Regular cardiac myocyte (primary cell): ENCODE data around the gene STKLD1. TPM values are rescaled to one million over a fixed set of nuclear protein-coding genes. Genes with fewer than 3 reads are reported as not detected.

ENCODE experiments used
- total RNA-seq: library from RNA; depleted of rRNA; stranded (reverse); fragments of >200 nt; gene quantifications from 2 replicates; pipeline ENCODE4 v1.2.3, GENCODE V29; 2014

STKLD1 gene
- total RNA-seq = 0.19 and 0.85 TPM in 2 replicates

GRCh38 chr9:133375724-133376654 is at the start of gene STKLD1, which contains the start of gene SURF4:
Gene STKLD1 (plus strand): TSS chr9:133376366. CDS start chr9:133376474, 108 bp downstream.
Gene SURF4 (minus strand): TSS chr9:133376060. CDS start chr9:133375969, 91 bp downstream.

GRCh38 chr9:133335924-133336811 is 40.0 kb upstream of the STKLD1 start, which contains the start of gene SURF6:
Gene SURF6 (minus strand): TSS chr9:133336188. CDS start chr9:133336132, 56 bp downstream.

GRCh38 chr9:133347985-133348717 is 28.0 kb upstream of the STKLD1 start, which contains the start of the genes MED22 and RPL7A:
Gene MED22 (minus strand): TSS chr9:133348131. CDS start chr9:133346662, 1,469 bp downstream.
Gene RPL7A (plus strand): TSS chr9:133348218. CDS start chr9:133348244, 26 bp downstream.

GRCh38 chr9:133356391-133357091 is 19.6 kb upstream of the STKLD1 start, which contains the start of the genes SURF1 and SURF2:
Gene SURF1 (minus strand): TSS chr9:133356487. CDS start chr9:133356453, 34 bp downstream.
Gene SURF2 (plus strand): TSS chr9:133356550. CDS start chr9:133356593, 43 bp downstream.

GRCh38 chr9:133417541-133418461 is 41.6 kb downstream of the STKLD1 start, which contains the start of gene REXO4:
Gene REXO4 (minus strand): TSS chr9:133418010. CDS start chr9:133417844, 166 bp downstream.

GRCh38 chr9:133421615-133422542 is 45.7 kb downstream of the STKLD1 start, which contains the start of gene ADAMTS13:
Gene ADAMTS13 (plus strand): TSS chr9:133422367. CDS start chr9:133422444, 77 bp downstream.

Other genes starting within 250 kb of the STKLD1 start
- gene GBGT1, start 212.5 kb upstream of the STKLD1 start, total RNA-seq = 3.3 and 4.5 TPM in 2 replicates
- gene OBP2B, start 167.1 kb upstream of the STKLD1 start, total RNA-seq = not detected in 2 replicates
- not detected in 2 replicates for gene ABO, start 101.2 kb upstream of the STKLD1 start, total RNA-seq
- 7.6 and 15.1 TPM in 2 replicates for gene SURF6, start 40.2 kb upstream of the STKLD1 start, total RNA-seq
- 13.5 and 15.1 TPM in 2 replicates for gene MED22, start 28.2 kb upstream of the STKLD1 start, total RNA-seq
- 2,629 and 3,058 TPM in 2 replicates for gene RPL7A, start 28.1 kb upstream of the STKLD1 start, total RNA-seq
- gene SURF1, start 19.9 kb upstream of the STKLD1 start, total RNA-seq = 35.5 and 40.3 TPM in 2 replicates
- 10.1 and 26.1 TPM in 2 replicates for gene SURF2, start 19.8 kb upstream of the STKLD1 start, total RNA-seq
- gene SURF4, start 306 bp upstream of the STKLD1 start, total RNA-seq = 726 and 791 TPM in 2 replicates
- gene REXO4, start 41.6 kb downstream of the STKLD1 start, total RNA-seq = 14.7 and 27.8 TPM in 2 replicates
- gene ADAMTS13, start 46.0 kb downstream of the STKLD1 start, total RNA-seq = 1.2 and 1.4 TPM in 2 replicates
- 2.7 and 5.9 TPM in 2 replicates for gene CACFD1, start 83.6 kb downstream of the STKLD1 start, total RNA-seq
- gene SLC2A6, start 102.7 kb downstream of the STKLD1 start, total RNA-seq = 11.3 and 21.1 TPM in 2 replicates
- not detected in 2 replicates for gene MYMK, start 148.6 kb downstream of the STKLD1 start, total RNA-seq
- 1.2 and 2.8 TPM in 2 replicates for gene ADAMTSL2, start 158.3 kb downstream of the STKLD1 start, total RNA-seq
- gene FAM163B, start 233.0 kb downstream of the STKLD1 start, total RNA-seq = under 0.01 TPM in 1 of 2 replicates, not detected in the other